Stimulated activated CD4-positive, alpha-beta T cell treated with anti-CD3 and anti-CD28 coated beads, Interleukin-4, amount 100 ng/mL, for 24 hours (primary cell): Measurements from ENCODE around the gene ATAD3C.
"Not testable (repeated sequence)": the region's sequence is repeated elsewhere in the genome, so short reads cannot be mapped to it uniquely, and the experiment has no call there.

Source experiments
- DNase-seq: peaks from one replicate; pipeline ENCODE4 v3.0.0-alpha.2; 2020

Gene ATAD3C

DNA sequence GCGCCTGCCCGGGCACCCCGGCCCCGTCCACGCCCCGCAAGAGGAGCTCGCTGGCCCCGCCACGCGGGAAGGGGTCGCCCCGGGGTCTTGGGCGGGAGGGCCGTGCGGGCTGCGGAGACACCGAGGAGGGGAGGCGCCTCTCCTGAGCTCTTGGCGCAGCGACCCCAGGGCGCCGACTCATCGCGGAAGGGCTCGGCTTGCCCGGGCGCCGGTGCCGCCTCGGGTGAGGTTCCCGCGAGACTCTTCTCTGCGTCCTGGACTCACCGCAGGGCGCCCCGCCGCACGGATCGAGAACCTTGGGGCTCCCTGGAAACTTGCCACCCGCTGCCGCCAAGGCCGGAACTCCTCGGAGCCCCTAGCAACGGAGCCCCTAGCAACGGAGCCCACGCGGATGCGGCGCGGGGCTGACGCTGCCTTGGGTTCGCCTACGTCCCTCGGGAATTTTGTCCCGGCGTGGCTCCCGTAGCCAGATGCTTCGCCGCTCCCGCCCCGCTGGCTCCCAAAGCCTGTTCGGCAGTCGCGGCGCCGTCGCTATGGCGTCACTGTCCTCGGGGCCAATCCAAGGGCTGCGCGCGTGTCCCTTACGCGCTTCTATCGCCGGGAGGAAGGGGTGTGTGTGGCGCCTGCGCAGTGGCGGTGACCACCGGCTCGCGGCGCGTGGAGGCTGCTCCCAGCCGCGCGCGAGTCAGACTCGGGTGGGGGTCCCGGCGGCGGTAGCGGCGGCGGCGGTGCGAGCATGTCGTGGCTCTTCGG is 62.2 kb downstream of the ATAD3C start, which contains the start of gene ATAD3A:
Gene ATAD3A (plus strand): TSS at position 630 of the 753 bp plus-strand sequence. CDS start 107 bp downstream, at position 737.
- peak; percentile 98 for DNase-seq

DNA sequence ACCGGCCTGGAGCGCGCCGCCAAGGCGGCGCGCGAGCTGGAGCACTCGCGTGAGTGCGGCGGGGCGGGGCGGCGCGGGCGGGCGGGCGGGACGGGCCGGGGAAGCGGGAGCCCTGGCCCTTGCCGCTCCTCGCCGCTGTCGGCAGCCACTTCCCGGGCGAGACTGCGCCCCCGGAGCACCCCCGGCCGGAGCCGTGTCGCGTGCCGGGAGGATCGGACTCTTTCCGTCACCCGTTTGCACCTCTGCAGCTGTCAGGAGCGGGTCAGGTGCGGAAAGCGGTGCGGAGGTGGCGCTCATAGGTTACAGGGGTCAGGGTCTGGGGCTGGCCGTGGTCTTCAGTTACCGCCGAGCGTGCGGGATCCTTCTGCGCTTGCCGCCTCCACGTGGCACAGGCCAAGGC is 62.9 kb downstream of the ATAD3C start:
- peak; percentile 10 for DNase-seq

DNA sequence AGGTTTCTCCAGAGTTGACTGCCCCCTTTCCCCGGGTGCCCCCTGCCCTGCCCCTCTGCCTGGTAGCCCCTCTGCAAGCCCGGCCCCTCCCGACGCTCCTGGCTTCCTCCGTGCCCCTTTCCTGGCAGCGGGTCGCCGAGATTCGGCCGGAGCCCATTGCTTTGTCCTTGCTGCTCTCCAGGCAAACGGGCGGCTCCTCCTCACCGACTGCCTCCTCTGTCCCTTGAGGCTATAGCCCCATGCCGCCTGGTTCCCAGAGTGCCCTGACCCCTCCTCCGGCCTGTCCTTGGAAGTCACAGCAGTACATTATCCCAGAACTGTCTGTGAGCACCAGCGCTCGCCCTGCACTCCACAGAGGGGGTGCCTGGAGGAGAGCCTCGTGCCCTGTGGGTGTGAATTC is 64.2 kb downstream of the ATAD3C start:
- DNase-seq = not testable (repeated sequence)

- DNase-seq = not testable (repeated sequence)
These were observed 64.9 kb downstream of the ATAD3C start for GRCh38 chr1:1514376-1514775.

DNA sequence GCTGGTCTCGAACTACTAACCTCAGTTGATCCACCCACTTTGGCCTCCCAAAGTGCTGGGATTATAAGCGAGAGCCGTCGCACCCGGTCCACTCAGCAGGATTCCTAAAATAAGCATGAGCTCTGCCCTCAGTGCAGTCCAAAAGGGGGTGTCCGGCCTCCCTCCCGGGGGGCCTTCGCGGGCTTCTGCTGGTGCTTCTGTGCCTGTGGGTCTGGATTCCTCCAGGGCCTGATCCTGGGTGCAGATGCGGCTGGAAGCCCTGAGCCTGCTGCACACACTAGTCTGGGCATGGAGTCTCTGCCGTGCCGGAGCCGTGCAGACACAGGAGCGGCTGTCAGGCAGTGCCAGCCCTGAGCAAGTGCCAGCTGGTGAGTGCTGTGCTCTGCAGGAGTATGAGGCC is 67.4 kb downstream of the ATAD3C start:
- DNase-seq = not testable (repeated sequence)

GRCh38 chr1:1517973-1518620 is 68.6 kb downstream of the ATAD3C start:
- no peak for DNase-seq

- DNase-seq = not testable (repeated sequence)
These were observed 69.1 kb downstream of the ATAD3C start for GRCh38 chr1:1518621-1519007.
